Neural progenitor cell (in vitro differentiated cells): ENCODE results near the gene FARP1. TPM values are rescaled to one million over a fixed set of nuclear protein-coding genes. Genes with fewer than 3 reads are reported as not detected.

Source experiments
- DNase-seq: peaks from one replicate; pipeline ENCODE4 v3.0.0-alpha.2; 2016; ENCODE audit warnings: low spot score
- H2AFZ ChIP-seq: fragments of 200-600 bp; sonication (generic); replicated peaks from 2 replicates; pipeline ENCODE4 v1.6.1; 2016; ENCODE audit warnings: antibody characterized with exemption
- H3F3A ChIP-seq: fragments of 200-600 bp; sonication (generic); 2 replicates; pipeline ENCODE4 v1.6.1; 2016; ENCODE audit warnings: antibody characterized with exemption, low read depth
- H3K27ac ChIP-seq: fragments of 200-600 bp; sonication (generic); 2 replicates; pipeline ENCODE4 v1.5.1; 2016; ENCODE audit warnings: mild to moderate bottlenecking
- H3K27me3 ChIP-seq: fragments of 200-600 bp; sonication (generic); 2 replicates; pipeline ENCODE4 v1.6.1; 2016; ENCODE audit warnings: mild to moderate bottlenecking, moderate library complexity
- H3K36me3 ChIP-seq: fragments of 200-600 bp; sonication (generic); 2 replicates; pipeline ENCODE4 v1.5.1; 2016
- H3K4me1 ChIP-seq: fragments of 200-600 bp; sonication (generic); 2 replicates; pipeline ENCODE4 v1.6.1; 2016; ENCODE audit warnings: mixed run types
- H3K4me2 ChIP-seq: fragments of 200-600 bp; sonication (generic); 2 replicates; pipeline ENCODE4 v1.6.1; 2016
- H3K4me3 ChIP-seq: fragments of 200-600 bp; sonication (generic); 2 replicates; pipeline ENCODE4 v1.5.1; 2016
- H3K79me2 ChIP-seq: fragments of 200-600 bp; sonication (generic); 2 replicates; pipeline ENCODE4 v1.6.1; 2016; ENCODE audit warnings: low read depth
- H3K9ac ChIP-seq: fragments of 200-600 bp; sonication (generic); 2 replicates; pipeline ENCODE4 v1.6.1; 2016
- H3K9me3 ChIP-seq: fragments of 200-600 bp; sonication (generic); 2 replicates; pipeline ENCODE4 v1.5.1; 2016; ENCODE audit warnings: low read depth
- H4K20me1 ChIP-seq: fragments of 200-600 bp; sonication (generic); 2 replicates; pipeline ENCODE4 v1.6.1; 2016; ENCODE audit warnings: low read depth
- H3K27ac Mint-ChIP-seq: 3 replicates; pipeline ENCODE4 v1.8.0; 2021; ENCODE audit warnings: mixed read lengths
- H3K27me3 Mint-ChIP-seq: 2 replicates; pipeline ENCODE4 v1.8.0; 2022; ENCODE audit warnings: low read depth, mild to moderate bottlenecking, inconsistent platforms, moderate library complexity, mixed read lengths; ENCODE audit not compliant: insufficient read depth
- H3K36me3 Mint-ChIP-seq: 3 replicates; pipeline ENCODE4 v1.8.0; 2021; ENCODE audit warnings: mixed read lengths
- H3K4me1 Mint-ChIP-seq: 3 replicates; pipeline ENCODE4 v1.8.0; 2021; ENCODE audit warnings: mixed read lengths
- H3K4me3 Mint-ChIP-seq: 3 replicates; pipeline ENCODE4 v1.8.0; 2021; ENCODE audit warnings: mild to moderate bottlenecking, moderate library complexity, mixed read lengths
- H3K9me3 Mint-ChIP-seq: 3 replicates; pipeline ENCODE4 v1.8.0; 2020; ENCODE audit warnings: mixed read lengths
- EZH2 ChIP-seq: fragments of 200-600 bp; sonication (generic); IDR thresholded peaks from 2 replicates; pipeline ENCODE4 v1.6.1; 2017; ENCODE audit warnings: antibody characterized with exemption, mild to moderate bottlenecking, moderate library complexity
- EZH2phosphoT487 ChIP-seq: fragments of 200-600 bp; sonication (generic); IDR thresholded peaks from 2 replicates; pipeline ENCODE4 v1.6.1; 2017; ENCODE audit warnings: antibody characterized with exemption
- microRNA-seq: library from miRNA; unstranded; fragments of <30 nt; microRNA quantifications from one replicate; pipeline ENCODE4, GENCODE V29; 2016
- small RNA-seq: library from RNA; depleted of rRNA; stranded (forward); fragments of <200 nt; gene quantifications from one replicate; pipeline ENCODE3, GENCODE V24; 2015
- total RNA-seq: library from RNA; depleted of rRNA; stranded (reverse); fragments of >200 nt; gene quantifications from 2 replicates; pipeline ENCODE4 v1.2.3, GENCODE V29; 2015; ENCODE audit warnings: low replicate concordance
- TF ChIP-seq, protein P1 (sequence below): fragments of 200-600 bp; sonication (generic); IDR thresholded peaks from 2 replicates; pipeline ENCODE4 v1.5.1; 2017; ENCODE audit warnings: antibody characterized with exemption, mild to moderate bottlenecking

FARP1 gene
- total RNA-seq, 1 donor from 2014 or later = 78.0 TPM

DNA sequence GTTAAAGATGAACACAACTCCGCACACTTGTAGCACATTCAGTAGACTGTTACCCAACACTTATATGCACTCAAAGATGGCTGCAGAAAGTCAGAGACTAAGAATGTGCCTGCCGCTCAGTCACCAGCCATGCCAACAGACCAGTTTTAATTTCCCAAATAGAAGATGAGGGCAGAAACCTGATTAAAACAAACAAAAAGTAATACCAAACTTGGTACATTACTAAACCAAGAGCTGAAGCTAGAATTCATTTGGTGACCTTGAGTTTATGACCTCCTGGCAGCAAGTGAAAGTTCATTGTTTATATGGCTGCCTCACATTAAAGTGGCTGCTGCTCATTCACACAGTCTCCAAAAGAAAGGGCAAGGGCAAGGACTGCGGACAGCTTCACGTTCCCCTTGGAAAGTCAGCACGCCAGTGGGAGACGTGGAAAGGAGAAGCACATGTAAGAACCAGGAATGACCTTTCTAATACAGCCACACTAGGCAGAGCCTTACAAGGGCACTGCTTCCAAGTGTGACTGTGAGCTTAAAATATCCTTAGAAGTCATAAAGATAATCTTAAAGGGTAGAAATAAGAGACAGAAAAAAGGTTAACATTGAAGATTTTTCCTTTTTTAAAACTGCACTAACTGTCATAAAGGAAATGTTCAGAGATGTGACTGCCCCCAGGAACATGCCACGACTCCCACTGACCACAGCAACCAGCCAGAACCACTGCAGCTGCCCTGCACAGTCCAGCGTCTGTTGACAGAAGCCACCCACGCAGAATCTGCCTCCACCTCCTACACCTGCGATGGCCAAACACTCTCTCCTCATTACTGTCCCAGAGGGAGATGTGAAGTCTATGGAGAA is 360.5 kb downstream of the FARP1 start:
- H2AFZ ChIP-seq = no peak overlapping the region
- H3K36me3 ChIP-seq = no peaks in the 10 kb centered on the region
- Mint-ChIP-seq H3K36me3 (peaks cover 35% of the 10 kb centered on the region), H3K9me3 (peaks cover under 1% of the 10 kb centered on the region), H3K27ac (peak overlapping the region; percentile 65), H3K27me3 (peaks cover 3% of the 10 kb centered on the region), H3K4me3 (no peak overlapping the region), H3K4me1 (peaks cover 50% of the 10 kb centered on the region)
- H3K27ac ChIP-seq = no peak overlapping the region
- TF ChIP-seq EZH2 (no peak), EZH2phosphoT487 (no peak)
- TF ChIP-seq, protein P1, sequence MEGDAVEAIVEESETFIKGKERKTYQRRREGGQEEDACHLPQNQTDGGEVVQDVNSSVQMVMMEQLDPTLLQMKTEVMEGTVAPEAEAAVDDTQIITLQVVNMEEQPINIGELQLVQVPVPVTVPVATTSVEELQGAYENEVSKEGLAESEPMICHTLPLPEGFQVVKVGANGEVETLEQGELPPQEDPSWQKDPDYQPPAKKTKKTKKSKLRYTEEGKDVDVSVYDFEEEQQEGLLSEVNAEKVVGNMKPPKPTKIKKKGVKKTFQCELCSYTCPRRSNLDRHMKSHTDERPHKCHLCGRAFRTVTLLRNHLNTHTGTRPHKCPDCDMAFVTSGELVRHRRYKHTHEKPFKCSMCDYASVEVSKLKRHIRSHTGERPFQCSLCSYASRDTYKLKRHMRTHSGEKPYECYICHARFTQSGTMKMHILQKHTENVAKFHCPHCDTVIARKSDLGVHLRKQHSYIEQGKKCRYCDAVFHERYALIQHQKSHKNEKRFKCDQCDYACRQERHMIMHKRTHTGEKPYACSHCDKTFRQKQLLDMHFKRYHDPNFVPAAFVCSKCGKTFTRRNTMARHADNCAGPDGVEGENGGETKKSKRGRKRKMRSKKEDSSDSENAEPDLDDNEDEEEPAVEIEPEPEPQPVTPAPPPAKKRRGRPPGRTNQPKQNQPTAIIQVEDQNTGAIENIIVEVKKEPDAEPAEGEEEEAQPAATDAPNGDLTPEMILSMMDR = no peak
- no peak overlapping the region for H3K4me2 ChIP-seq
- H3K4me3 ChIP-seq = no peak overlapping the region
- peaks cover 22% of the 10 kb centered on the region for H3F3A ChIP-seq
- H4K20me1 ChIP-seq = peaks cover 89% of the 10 kb centered on the region
- H3K4me1 ChIP-seq = peaks cover 34% of the 10 kb centered on the region
- no peak overlapping the region for H3K9ac ChIP-seq
- no peaks in the 10 kb centered on the region for H3K27me3 ChIP-seq
- H3K9me3 ChIP-seq = no peaks in the 10 kb centered on the region
- H3K79me2 ChIP-seq = peaks cover 98% of the 10 kb centered on the region
- no peak for DNase-seq

DNA sequence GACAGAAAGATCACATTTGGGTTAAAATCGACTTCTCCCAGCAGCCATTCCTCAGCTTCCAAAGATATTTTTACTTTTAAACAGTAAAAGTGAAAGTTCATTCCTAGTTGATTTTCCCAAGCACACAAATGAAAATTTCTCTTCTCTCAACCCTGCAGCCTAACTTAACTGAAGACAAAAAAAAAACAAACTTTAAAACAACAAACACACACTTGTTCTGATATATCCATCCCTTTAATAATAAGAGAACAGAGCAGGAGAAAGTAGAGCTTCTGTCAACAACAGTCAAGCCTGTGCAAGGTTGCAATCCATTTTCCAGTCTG is 361.1 kb downstream of the FARP1 start:
- Histone ChIP-seq H3K79me2 (peaks cover 98% of the 10 kb centered on the region), H3F3A (peaks cover 28% of the 10 kb centered on the region), H3K9me3 (no peaks in the 10 kb centered on the region), H2AFZ (no peak overlapping the region), H3K4me3 (no peak overlapping the region), H3K4me1 (peaks cover 40% of the 10 kb centered on the region), H3K27me3 (no peaks in the 10 kb centered on the region), H3K36me3 (no peaks in the 10 kb centered on the region), H3K9ac (no peak overlapping the region), H3K4me2 (no peak overlapping the region), H3K27ac (no peak overlapping the region), H4K20me1 (peaks cover 91% of the 10 kb centered on the region)
- Mint-ChIP-seq H3K27ac (no peak overlapping the region), H3K36me3 (peaks cover 35% of the 10 kb centered on the region), H3K27me3 (peaks cover 3% of the 10 kb centered on the region), H3K4me1 (peaks cover 55% of the 10 kb centered on the region), H3K9me3 (no peaks in the 10 kb centered on the region), H3K4me3 (no peak overlapping the region)
- TF ChIP-seq, protein P1 = no peak
- TF ChIP-seq EZH2 = no peak
- TF ChIP-seq EZH2phosphoT487 = no peak
- no peak for DNase-seq

DNA sequence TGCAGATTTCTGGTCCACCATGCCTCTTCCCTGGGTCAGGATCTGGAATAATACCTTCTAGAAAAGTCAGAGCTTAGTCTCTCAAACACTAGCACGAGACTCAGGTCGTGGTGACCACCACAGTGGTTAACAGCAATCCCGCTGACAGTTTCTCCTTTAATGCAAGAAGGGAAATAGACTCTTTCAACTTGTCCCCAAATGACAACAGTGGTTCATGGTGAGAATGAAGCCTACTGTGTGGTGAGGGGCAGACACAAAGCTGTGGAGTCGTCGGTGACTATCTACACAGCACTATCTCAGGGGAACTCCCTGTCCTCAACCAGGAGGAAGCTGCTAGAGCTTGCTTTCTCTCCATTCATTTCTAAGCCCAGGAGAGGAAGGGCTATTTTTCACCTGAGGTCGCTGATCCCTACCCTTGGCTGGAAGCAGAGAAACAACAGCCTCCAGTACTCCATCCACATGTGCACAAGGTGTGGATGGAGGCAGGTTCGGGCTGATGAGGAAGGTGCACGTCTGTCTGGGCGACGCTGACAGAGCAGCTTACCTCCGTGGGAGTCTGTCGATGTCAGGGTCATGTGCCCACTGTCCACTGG is 361.6 kb downstream of the FARP1 start:
- Mint-ChIP-seq H3K36me3 (peaks cover 31% of the 10 kb centered on the region), H3K4me1 (peaks cover 58% of the 10 kb centered on the region), H3K27me3 (peaks cover 2% of the 10 kb centered on the region), H3K27ac (no peak overlapping the region), H3K4me3 (no peak overlapping the region), H3K9me3 (no peaks in the 10 kb centered on the region)
- Histone ChIP-seq H3F3A (peaks cover 30% of the 10 kb centered on the region), H3K27ac (no peak overlapping the region), H2AFZ (no peak overlapping the region), H3K36me3 (no peaks in the 10 kb centered on the region), H3K27me3 (no peaks in the 10 kb centered on the region), H3K9me3 (no peaks in the 10 kb centered on the region), H4K20me1 (peaks cover 94% of the 10 kb centered on the region), H3K9ac (no peak overlapping the region), H3K4me1 (peaks cover 42% of the 10 kb centered on the region), H3K4me3 (no peak overlapping the region), H3K4me2 (no peak overlapping the region), H3K79me2 (peaks cover 99% of the 10 kb centered on the region)
- DNase-seq = no peak
- TF ChIP-seq EZH2phosphoT487 (no peak), EZH2 (no peak)
- TF ChIP-seq, protein P1 = no peak

Small RNA genes within 50 kb of the gene (microRNA-seq; reads per million reads assigned to microRNA genes)
- not detected for gene MIR3170

Small RNA genes within 50 kb of the gene (small RNA-seq; reads per million reads assigned to genes)
- not detected for gene MIR3170

Other genes starting within 250 kb of the FARP1 start
- 600 and 727 TPM in 2 replicates for gene IPO5, start 189.4 kb upstream of the FARP1 start, total RNA-seq
- not detected in 2 replicates for gene RNF113B, start 34.2 kb downstream of the FARP1 start, total RNA-seq